IgD-negative memory B cell (primary cell): ENCODE measurements around the gene MSLN. TPM values are rescaled to one million over a fixed set of nuclear protein-coding genes. Genes with fewer than 3 reads are reported as not detected.
"Not testable (repeated sequence)": the region's sequence is repeated elsewhere in the genome, so short reads cannot be mapped to it uniquely, and the experiment has no call there.

Source experiments
- H3K27ac Mint-ChIP-seq, 3 donors: one replicate each; pipeline ENCODE4 v1.8.0; 2020 to 2022; ENCODE audit warnings: mild to moderate bottlenecking in 3 of 3, mixed read lengths in 3 of 3, moderate library complexity in 1 of 3
- H3K27me3 Mint-ChIP-seq: one replicate; pipeline ENCODE4 v1.8.0; 2021; ENCODE audit warnings: mixed read lengths
- H3K36me3 Mint-ChIP-seq: one replicate; pipeline ENCODE4 v1.8.0; 2020; ENCODE audit warnings: mild to moderate bottlenecking, mixed read lengths
- H3K4me1 Mint-ChIP-seq, 3 donors: one replicate each; pipeline ENCODE4 v1.8.0; 2020 to 2022; ENCODE audit warnings: mixed read lengths in 3 of 3, mild to moderate bottlenecking in 1 of 3
- H3K4me3 Mint-ChIP-seq, 4 donors: one replicate each; pipeline ENCODE4 v1.8.0; 2020 to 2022; ENCODE audit warnings: mild to moderate bottlenecking in 4 of 4, mixed read lengths in 4 of 4, moderate library complexity in 3 of 4
- H3K9me3 Mint-ChIP-seq, 3 donors: one replicate each; pipeline ENCODE4 v1.8.0; 2020 to 2021; ENCODE audit warnings: mixed read lengths in 3 of 3, mild to moderate bottlenecking in 1 of 3
- polyA plus RNA-seq: library from polyadenylated mRNA; unstranded; fragments of 300-500 nt; fragmentation: Illumina TruSeq; gene quantifications from one replicate; pipeline ENCODE4 v1.2.3, GENCODE V29; 2021

MSLN gene
- polyA plus RNA-seq, 1 donor from 2014 or later = not detected

DNA sequence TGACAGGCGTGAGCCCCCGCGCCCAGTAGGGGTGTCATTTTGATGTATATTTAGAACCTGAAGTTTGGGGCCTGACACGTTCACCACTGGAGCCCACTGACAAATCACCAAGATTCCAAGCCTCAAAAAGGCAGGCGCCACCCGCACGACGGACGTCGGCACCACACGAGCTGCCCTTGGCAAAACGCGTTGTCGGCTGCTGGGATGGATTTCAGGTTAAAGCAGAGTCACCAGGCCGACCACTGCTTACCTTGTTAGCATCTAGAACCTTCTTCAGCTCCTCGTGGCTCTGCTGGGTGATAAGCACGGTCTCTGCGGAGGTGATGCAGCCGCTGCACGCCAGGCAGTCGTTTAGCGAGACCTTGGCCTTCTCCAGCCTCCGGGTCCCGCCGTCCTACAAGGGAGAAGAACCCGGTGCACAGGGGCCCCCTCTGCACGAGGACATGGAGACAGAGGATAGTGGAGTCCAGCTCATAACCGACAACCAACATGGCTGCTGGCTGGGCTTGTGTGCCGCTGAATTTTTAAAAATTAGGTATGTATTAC is 23.5 kb upstream of the MSLN start:
- peak overlapping the region in 3 of 4 donors; percentile 87 to 98 (median 91) for H3K4me3 Mint-ChIP-seq
- H3K27ac Mint-ChIP-seq = peak overlapping the region in 2 of 3 donors; percentile 96 to 99
- H3K4me1 Mint-ChIP-seq = peaks cover 9 to 17% (median 10%) of the 10 kb centered on the region in 3 donors
- no peaks in the 10 kb centered on the region for H3K27me3 Mint-ChIP-seq
- no peaks in the 10 kb centered on the region for H3K9me3 Mint-ChIP-seq
- peaks cover 4% of the 10 kb centered on the region for H3K36me3 Mint-ChIP-seq

DNA sequence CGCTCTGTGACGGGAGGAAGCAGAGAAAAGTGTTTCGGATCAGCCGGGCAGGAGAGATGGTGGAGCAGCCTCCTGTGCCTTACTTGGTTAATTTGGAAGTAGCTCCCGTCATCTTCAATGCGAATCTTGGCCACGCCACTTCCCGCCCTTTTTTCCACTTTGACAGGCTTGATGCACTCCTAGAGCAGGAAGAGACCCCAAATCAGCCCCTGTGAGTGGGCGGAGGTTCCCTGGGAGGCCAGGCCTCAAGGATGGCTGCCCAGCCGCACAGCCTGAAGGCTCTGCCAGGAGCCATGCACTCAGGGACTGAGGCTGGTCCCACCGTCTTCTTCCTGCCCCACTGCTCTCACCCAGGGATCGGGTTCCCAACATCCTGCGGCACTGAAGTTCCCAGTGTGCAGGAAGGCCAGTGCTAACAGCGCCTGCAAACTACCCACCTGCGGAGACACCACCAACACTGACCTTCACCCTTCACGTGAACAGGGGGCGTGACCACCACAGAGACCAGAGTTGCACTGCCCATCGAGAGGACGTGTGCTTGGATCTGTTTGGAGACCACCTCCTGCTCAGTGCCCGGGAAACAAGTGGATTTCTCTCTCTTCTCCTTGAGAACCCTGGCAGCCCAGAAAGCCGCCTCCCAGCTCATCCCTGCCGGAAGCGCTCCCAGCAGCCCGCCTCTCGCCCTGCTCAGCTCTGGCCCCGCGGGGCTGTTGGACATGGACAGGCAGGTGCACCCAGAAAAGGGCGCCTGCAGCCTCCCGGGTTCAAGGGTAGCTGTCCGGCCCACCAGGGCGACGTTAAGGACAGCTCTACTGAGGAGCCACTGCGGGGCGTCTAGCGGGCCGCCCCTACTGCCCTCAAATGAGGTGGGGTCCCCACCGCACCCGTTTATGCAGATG is 20.7 kb upstream of the MSLN start:
- Mint-ChIP-seq H3K9me3 (no peaks in the 10 kb centered on the region), H3K4me3 (peak overlapping the region; percentile 87 to 98 (median 91)), H3K36me3 (peaks cover 4% of the 10 kb centered on the region), H3K4me1 (peaks cover 9 to 17% (median 10%) of the 10 kb centered on the region in 3 donors), H3K27me3 (no peaks in the 10 kb centered on the region), H3K27ac (peak overlapping the region in 2 of 3 donors; percentile 70 to 76)

DNA sequence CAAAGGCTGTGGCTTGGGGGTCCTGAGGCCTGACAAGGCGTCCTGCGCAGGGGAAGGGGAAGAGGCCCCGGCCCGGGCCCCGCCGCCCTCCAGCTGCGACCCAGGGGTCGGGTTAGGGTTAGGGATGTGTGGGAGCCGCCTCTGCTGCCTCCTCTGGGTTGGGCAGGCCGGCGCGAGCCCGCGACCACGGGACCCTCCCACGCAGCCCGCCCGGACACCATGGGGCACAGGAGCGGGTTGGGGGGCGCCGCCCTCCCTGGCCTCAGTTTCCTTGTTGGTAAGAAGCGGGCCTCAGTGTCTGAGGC is 20.1 kb upstream of the MSLN start:
- no peaks in the 10 kb centered on the region for H3K27me3 Mint-ChIP-seq
- peaks cover 4% of the 10 kb centered on the region for H3K36me3 Mint-ChIP-seq
- H3K9me3 Mint-ChIP-seq = no peaks in the 10 kb centered on the region
- H3K4me1 Mint-ChIP-seq = peaks cover 9 to 17% (median 10%) of the 10 kb centered on the region in 3 donors
- peak overlapping the region in 2 of 3 donors; percentile 82 to 89 for H3K27ac Mint-ChIP-seq
- peak overlapping the region; percentile 87 to 98 (median 89) for H3K4me3 Mint-ChIP-seq

DNA sequence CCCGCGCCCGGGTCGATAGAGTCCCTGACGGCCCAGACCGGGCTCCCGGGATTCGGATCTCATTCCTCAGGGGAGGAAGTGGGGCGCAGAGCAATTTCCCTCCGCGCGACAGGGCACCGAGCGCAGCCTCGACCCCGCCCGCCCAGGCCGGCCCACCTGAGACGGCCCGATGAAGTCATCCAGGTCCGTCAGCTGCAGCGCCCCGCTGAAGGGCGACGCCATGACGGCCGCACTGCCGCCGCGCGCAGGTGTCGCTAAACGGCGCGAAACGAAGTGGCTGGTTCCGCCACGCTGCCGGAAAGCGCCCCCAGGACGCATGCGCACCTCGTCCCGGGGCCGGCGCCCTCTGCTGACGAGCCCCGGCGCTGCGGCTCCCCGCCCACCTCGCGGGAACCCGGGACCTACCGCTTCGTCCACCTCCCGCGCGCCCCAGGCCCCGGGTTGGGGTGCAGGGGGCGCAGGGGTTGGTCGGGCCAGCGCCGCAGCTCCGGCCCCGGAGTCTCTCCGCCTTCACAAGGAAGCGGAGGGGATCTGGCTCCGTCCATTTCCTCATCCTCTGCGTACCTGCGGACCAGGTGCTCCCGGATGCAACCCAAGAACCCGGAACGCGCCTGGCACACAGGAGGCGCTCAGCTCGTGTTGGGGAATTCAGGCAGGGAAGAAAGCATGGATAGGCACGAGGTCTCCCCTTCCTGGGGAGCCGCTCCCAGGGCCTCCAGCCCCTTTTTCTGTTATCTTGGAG is 19.6 kb upstream of the MSLN start, which contains the start of gene CIAO3:
TSS of gene CIAO3 (minus strand) at position 234 of the 742 bp plus-strand sequence. CDS start at position 222, 12 bp downstream.
- peak within 1 kb of the TSS; percentile 57 to 89 (median 82) for H3K27ac Mint-ChIP-seq
- peaks cover 4% of the 10 kb centered on the region for H3K36me3 Mint-ChIP-seq
- no peaks in the 10 kb centered on the region for H3K27me3 Mint-ChIP-seq
- no peaks in the 10 kb centered on the region for H3K9me3 Mint-ChIP-seq
- H3K4me1 Mint-ChIP-seq = peaks cover 9 to 16% (median 10%) of the 10 kb centered on the region in 3 donors
- H3K4me3 Mint-ChIP-seq = peak within 1 kb of the TSS; percentile 87 to 98 (median 89)

DNA sequence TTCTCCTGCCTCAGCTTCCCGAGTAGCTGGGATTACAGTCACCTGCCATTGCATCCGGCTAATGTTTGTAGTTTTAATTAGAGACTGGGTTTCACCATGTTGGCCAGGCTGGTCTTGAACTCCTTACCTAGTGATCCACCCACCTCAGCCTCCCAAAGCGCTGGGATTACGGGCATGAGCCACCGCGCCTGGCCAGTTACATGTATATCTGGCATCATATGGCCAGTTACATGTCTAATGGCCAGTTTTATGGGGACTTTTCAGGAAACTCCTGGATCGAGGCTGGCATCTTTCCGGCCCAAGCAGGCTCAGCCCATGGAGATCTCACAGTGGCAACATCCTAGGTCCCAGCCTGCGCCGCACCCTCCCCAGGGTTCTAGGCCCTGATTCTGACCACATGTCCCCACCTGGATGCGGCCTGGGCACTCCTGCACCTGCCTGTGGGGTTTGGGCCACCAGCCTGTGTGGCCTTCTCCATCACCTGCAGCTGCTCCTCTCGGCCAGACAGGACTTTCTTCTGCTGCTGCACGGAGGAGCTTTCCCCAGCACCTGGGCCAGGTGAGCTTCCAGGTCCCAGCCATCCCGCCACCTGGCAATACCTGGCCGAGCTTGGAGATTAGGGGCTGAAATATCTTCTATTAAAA is 18.4 kb upstream of the MSLN start:
- H3K27me3 Mint-ChIP-seq = no peaks in the 10 kb centered on the region
- peaks cover 2% of the 10 kb centered on the region for H3K36me3 Mint-ChIP-seq
- H3K4me1 Mint-ChIP-seq = peaks cover 9 to 10% (median 9%) of the 10 kb centered on the region in 3 donors
- no peaks in the 10 kb centered on the region for H3K9me3 Mint-ChIP-seq
- peak overlapping the region in 2 of 3 donors; percentile 57 to 82 for H3K27ac Mint-ChIP-seq
- peak overlapping the region; percentile 54 to 98 (median 84) for H3K4me3 Mint-ChIP-seq

DNA sequence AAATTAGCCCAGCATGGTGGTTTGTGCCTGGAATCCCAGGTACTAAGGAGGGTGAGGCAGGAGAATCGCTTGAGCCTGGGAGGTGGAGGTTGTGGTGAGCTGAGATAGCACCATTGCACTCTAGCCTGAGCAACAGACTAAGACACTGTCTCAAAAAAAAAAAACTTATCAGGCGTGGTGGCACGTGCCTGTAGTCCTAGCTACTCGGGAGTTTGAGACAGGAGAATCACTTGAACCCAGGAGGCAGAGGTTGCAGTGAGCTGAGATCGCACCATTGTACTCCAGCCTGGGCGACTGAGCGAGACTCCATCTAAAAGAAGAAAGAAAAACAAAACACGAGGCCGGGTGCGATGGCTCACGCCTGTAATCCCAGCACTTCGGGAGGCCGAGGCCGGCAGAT is 17.6 kb upstream of the MSLN start:
- not testable (repeated sequence) for H3K27me3 Mint-ChIP-seq, H3K36me3 Mint-ChIP-seq, H3K9me3 Mint-ChIP-seq
- Mint-ChIP-seq H3K27ac (peak overlapping the region in 1 of 3 donors; percentile 82), H3K4me1 (peaks cover 3 to 10% (median 5%) of the 10 kb centered on the region in 3 donors), H3K4me3 (peak overlapping the region in 1 of 4 donors; percentile 98)

DNA sequence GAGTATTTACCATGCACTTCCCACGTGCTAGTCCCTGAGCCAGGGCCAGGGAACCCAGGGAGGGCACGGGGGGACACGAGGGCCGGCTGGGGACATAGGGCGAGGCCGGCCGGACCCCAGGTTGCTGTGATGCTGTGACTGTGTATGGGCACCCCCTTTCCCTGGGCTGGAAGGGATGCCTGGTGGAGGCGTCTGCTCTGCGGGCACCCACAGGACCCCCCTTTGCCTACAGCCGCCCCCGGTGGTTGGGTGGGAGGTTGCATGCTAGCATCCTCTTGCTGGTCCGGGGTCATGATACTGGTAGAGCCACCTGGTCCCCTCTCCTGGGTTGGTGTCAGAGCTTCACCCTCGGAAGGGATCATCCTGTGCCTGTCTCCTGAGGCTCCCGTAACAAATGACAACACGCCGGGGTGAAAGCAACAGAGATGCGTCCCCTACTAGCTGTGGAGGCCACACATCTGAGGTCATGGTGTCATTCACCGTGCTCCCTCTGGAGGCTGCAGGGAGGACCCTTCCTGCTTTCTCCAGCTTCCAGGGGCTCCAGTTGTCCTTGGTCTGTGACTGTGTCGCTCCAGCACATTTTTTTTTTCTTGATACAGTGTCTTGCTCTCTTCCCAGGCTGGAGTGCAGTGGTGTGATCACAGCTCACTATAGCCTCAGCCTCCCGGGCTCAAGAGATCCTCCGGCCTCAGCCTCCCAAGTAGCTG is 16.6 kb upstream of the MSLN start:
- H3K27me3 Mint-ChIP-seq = no peaks in the 10 kb centered on the region
- no peak overlapping the region for H3K27ac Mint-ChIP-seq
- no peak overlapping the region for H3K4me3 Mint-ChIP-seq
- peaks cover 0 to 6% (median 2%) of the 10 kb centered on the region in 3 donors for H3K4me1 Mint-ChIP-seq
- no peaks in the 10 kb centered on the region for H3K36me3 Mint-ChIP-seq
- no peaks in the 10 kb centered on the region for H3K9me3 Mint-ChIP-seq

DNA sequence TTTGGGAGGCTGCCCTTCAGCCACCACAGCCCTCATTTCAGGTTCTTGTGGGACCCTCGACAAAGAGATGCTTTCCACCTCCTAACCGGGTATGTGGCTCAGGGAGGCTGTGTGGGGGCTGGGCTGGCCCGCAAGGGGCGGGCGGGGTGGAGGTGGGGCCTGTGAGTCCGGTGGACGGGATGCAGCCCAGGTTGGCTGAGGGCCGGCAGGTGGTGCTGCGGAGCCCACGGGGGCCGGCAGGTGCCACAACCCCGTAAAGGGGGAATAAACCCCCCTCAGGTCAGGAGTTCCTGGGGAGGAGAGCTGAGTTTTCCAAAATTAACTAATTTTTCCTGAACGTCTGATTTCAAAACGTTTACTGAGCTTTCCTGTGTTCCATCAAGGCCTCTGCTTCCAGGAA is 14.8 kb upstream of the MSLN start:
- Mint-ChIP-seq H3K4me3 (no peak overlapping the region), H3K9me3 (no peaks in the 10 kb centered on the region), H3K27me3 (no peaks in the 10 kb centered on the region), H3K4me1 (peaks cover 0 to 1% (median 0%) of the 10 kb centered on the region in 3 donors), H3K36me3 (no peaks in the 10 kb centered on the region), H3K27ac (no peak overlapping the region)

DNA sequence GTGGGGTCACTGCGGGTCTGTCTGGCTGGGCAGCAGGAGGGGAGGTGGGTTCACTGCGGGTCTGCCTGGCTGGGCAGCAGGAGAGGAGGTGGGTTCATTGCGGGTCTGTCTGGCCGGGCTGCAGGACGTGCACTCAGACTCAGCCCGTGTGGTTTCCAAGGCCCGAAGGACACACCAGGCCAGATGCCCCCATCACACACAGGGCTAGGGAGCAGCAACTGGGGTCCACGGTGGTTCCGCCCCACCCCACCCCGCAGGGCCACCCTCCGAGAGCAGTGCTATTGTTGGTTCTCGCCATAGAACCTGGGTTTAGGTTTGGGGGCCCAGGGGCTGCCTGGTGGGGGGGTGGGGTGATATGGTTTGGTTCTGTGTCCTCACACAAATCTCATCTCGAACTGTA is 13.9 kb upstream of the MSLN start:
- Mint-ChIP-seq H3K9me3 (no peaks in the 10 kb centered on the region), H3K27me3 (no peaks in the 10 kb centered on the region), H3K4me3 (peak overlapping the region in 1 of 4 donors; percentile 17), H3K4me1 (peaks cover 0 to 1% (median 0%) of the 10 kb centered on the region in 3 donors), H3K27ac (no peak overlapping the region), H3K36me3 (no peaks in the 10 kb centered on the region)

DNA sequence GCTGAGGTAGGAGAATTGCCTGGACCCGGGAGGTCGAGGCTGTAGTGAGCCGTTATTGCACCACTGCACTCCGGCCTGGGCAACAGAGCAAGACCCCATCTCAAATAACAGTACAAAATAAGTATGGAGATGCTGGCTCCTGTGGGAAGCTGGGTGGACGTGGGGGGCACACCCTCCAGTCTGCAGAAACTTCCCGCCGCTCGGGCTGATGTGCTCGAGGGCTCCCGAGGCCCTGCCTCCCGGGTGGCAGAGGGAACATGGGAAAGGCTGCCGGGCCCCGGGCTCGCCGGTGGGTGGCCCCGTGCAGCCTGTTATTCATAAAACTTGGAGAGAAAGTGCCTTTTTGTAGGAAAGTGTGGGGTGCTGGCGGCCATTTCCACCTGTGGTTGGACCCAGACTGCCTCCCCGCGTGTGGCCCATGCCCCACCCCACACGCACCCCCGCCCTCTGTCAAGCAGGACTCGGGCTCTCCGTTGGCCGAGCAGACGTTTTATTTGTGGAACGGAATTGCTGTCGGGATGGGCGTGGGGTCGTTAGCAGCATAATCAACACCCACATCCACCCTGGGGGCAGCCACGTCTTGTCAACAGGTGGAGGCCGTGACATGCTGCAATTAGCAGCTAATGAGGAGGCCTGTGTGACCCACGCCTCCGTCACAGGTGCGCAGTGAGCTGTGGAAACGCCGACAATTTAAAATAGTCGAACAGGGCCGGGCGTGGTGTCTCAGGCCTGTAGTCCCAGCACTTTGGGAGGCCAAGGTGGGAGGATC is 12.4 kb upstream of the MSLN start:
- Mint-ChIP-seq H3K27me3 (peaks cover 1% of the 10 kb centered on the region), H3K4me3 (no peak overlapping the region), H3K27ac (no peak overlapping the region), H3K36me3 (no peaks in the 10 kb centered on the region), H3K9me3 (no peaks in the 10 kb centered on the region), H3K4me1 (peaks cover 0 to 1% (median 0%) of the 10 kb centered on the region in 3 donors)

DNA sequence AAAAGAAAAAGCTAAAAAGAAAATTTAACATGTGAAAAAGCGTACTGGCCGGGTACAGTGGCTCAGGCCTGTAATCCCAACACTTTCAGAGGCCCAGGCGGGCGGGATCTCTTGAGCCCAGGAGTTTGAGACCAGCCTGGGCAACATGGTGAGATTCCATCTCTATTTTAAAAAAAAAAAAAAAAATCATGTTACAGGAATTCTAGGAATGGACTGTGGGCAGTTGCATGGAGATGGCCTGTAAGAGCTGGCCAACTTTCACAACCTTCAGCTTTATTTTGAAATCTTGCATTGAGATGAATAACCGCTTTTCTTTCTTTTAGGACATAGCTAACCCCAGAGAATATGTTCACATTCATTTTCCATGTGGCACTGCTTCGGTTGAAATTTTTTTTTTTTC is 11.5 kb upstream of the MSLN start:
- Mint-ChIP-seq H3K4me1 (peaks cover 0 to 1% (median 0%) of the 10 kb centered on the region in 3 donors), H3K27ac (no peak overlapping the region), H3K27me3 (peaks cover 1% of the 10 kb centered on the region), H3K4me3 (no peak overlapping the region), H3K9me3 (no peaks in the 10 kb centered on the region), H3K36me3 (no peaks in the 10 kb centered on the region)

DNA sequence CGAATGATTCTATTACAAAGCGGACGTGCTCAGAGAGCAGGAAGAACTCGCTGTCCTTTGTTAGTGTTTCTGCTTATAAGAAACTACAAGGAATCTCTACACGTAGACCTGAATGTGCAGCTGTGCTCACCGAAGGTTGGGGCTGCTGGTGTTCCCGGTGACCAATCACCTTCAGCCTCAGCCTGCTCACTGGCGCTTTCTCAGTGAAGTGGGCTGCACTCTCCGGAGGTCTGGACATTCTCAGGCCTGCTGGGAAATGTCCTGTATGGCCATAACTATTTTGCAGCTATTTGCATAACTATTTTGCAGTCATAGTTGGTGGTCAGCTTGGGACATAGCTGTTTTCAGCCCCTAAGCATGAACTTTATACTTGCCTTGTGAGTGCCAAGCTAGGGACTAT is 10.0 kb upstream of the MSLN start:
- peaks cover 4% of the 10 kb centered on the region for H3K27me3 Mint-ChIP-seq
- H3K9me3 Mint-ChIP-seq = no peaks in the 10 kb centered on the region

DNA sequence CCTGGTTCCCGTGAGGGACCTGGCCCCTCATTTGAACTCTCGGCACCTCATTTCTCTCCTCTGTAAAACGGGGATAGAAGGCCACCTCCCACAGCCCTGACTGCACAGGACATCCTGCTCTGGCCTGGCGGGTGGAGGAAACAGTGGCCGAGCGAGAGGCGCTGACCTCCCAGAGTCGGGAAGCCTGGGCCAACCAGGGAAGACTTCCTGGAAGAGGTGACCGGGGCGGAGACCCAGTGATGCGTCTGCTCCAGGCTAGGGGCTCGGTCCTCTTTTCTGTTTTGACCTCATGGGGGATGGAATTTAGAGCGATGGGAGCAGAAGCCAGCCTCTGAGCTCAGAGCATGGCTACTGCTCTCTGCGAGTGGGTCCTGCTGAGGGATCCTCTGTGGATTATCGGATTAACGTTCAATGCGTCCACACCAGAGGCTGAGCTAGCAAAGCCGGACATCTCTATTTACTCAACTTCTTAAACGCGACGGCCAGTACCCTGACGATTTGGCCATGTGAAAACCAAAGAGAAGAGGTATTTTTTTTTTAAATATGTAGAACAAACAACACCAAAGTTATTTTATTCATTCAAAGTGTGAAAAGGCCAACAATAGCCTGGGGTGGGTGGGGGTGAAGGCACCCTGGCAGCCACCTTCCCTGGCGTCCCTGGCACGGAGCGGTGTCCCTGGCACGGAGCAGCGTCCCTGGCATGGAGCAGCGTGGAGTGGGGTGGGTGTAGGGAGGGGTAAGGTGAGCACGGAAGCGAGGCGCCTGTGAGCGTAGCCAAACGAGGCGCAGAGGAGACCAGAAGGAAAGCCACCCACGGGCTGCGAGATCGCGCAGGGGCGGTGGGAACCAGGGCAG is 9.2 kb upstream of the MSLN start:
- Mint-ChIP-seq H3K27ac (no peak overlapping the region), H3K27me3 (peaks cover 4% of the 10 kb centered on the region), H3K4me1 (peaks cover 0 to 3% (median 1%) of the 10 kb centered on the region in 3 donors), H3K4me3 (no peak overlapping the region), H3K36me3 (no peaks in the 10 kb centered on the region), H3K9me3 (peaks cover 0 to 1% (median under 1%) of the 10 kb centered on the region in 3 donors)

More for the DNA sequence above, 10.0 kb upstream of the MSLN start:
- peaks cover 0 to 3% (median 1%) of the 10 kb centered on the region in 3 donors for H3K4me1 Mint-ChIP-seq
- H3K4me3 Mint-ChIP-seq = no peak overlapping the region
- H3K36me3 Mint-ChIP-seq = no peaks in the 10 kb centered on the region
- no peak overlapping the region for H3K27ac Mint-ChIP-seq
